B cell (primary cell): Measurements from ENCODE around the gene ZBTB47.

Experiments
- EZH2 ChIP-seq: IDR thresholded peaks from 2 replicates; pipeline ENCODE4 v1.6.1; 2012; ENCODE audit warnings: borderline replicate concordance, low read depth, mild to moderate bottlenecking, moderate library complexity, low read length; ENCODE audit not compliant: insufficient read depth, poor library complexity, severe bottlenecking
- TF ChIP-seq, protein P1 (sequence below): fragments of 200-600 bp; IDR thresholded peaks from one replicate; pipeline ENCODE4 v1.8.0; 2022; ENCODE audit warnings: antibody characterized with exemption, mild to moderate bottlenecking

DNA sequence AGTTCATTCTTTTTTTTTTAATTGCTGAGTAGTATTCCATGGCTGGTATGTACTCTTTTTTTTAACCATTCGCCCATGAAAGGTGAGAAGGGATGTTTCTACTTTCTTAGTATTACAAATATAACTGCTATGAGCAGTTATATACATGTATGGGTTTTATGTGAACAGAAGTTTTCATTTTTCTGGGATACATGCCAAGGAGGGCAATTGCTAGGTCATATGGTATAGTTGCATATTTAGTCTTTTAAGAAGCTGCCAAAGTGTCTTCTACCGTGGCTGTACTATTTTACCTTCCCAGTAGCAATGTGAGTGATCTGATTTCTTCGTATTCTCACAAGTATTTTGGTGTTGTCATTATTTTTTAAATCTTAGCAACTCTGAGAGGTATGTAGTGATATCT lies 20.6 kb downstream of the ZBTB47 start:
- TF ChIP-seq, protein P1, sequence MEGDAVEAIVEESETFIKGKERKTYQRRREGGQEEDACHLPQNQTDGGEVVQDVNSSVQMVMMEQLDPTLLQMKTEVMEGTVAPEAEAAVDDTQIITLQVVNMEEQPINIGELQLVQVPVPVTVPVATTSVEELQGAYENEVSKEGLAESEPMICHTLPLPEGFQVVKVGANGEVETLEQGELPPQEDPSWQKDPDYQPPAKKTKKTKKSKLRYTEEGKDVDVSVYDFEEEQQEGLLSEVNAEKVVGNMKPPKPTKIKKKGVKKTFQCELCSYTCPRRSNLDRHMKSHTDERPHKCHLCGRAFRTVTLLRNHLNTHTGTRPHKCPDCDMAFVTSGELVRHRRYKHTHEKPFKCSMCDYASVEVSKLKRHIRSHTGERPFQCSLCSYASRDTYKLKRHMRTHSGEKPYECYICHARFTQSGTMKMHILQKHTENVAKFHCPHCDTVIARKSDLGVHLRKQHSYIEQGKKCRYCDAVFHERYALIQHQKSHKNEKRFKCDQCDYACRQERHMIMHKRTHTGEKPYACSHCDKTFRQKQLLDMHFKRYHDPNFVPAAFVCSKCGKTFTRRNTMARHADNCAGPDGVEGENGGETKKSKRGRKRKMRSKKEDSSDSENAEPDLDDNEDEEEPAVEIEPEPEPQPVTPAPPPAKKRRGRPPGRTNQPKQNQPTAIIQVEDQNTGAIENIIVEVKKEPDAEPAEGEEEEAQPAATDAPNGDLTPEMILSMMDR, result no peak
- TF ChIP-seq EZH2, result no peak
